Memory B cell (primary cell): ENCODE measurements around the gene SH3RF1.

Source experiments
- ATAC-seq: fragments of 150-1000 bp; cut with Tn5 transposase; 2 replicates; pipeline ENCODE4 v1.10.0; 2021; ENCODE audit warnings: low read depth, mild to moderate bottlenecking, moderate library complexity
- DNase-seq, 2 donors: peaks; one replicate each; pipeline ENCODE4 v3.0.0; 2022; ENCODE audit warnings: low spot score in 2 of 2
- H3K27ac Mint-ChIP-seq: one replicate; pipeline ENCODE4 v1.8.0; 2022; ENCODE audit warnings: mild to moderate bottlenecking, moderate library complexity, mixed read lengths
- H3K27me3 Mint-ChIP-seq: one replicate; pipeline ENCODE4 v1.8.0; 2022; ENCODE audit warnings: mixed read lengths
- H3K36me3 Mint-ChIP-seq: one replicate; pipeline ENCODE4 v1.8.0; 2022; ENCODE audit warnings: mild to moderate bottlenecking, mixed read lengths
- H3K4me1 Mint-ChIP-seq: one replicate; pipeline ENCODE4 v1.8.0; 2022; ENCODE audit warnings: mixed read lengths
- H3K4me3 Mint-ChIP-seq: one replicate; pipeline ENCODE4 v1.8.0; 2022; ENCODE audit warnings: mild to moderate bottlenecking, moderate library complexity, mixed read lengths
- H3K9me3 Mint-ChIP-seq: one replicate; pipeline ENCODE4 v1.8.0; 2022; ENCODE audit warnings: mixed read lengths

The SH3RF1 gene

GRCh38 chr4:169270810-169271691, at the start of gene SH3RF1:
TSS of gene SH3RF1 (minus strand) at chr4:169270956. CDS start at chr4:169269212, 1,744 bp downstream.
- ATAC-seq (peak; percentile 64), DNase-seq (peak; percentile 24 to 44)
- H3K9me3 Mint-ChIP-seq = no peaks in the 10 kb centered on the region
- H3K27ac Mint-ChIP-seq = peak within 1 kb of the TSS; percentile 31
- peaks cover under 1% of the 10 kb centered on the region for H3K36me3 Mint-ChIP-seq
- peak within 1 kb of the TSS; percentile 87 for H3K4me3 Mint-ChIP-seq
- H3K4me1 Mint-ChIP-seq = peaks cover 18% of the 10 kb centered on the region
- H3K27me3 Mint-ChIP-seq = no peaks in the 10 kb centered on the region

GRCh38 chr4:169315530-169316343, 45.0 kb upstream of the SH3RF1 start:
- Mint-ChIP-seq H3K36me3 (peaks cover 2% of the 10 kb centered on the region), H3K27ac (no peak overlapping the region), H3K4me3 (no peak overlapping the region), H3K27me3 (peaks cover 2% of the 10 kb centered on the region), H3K4me1 (no peaks in the 10 kb centered on the region), H3K9me3 (peaks cover 1% of the 10 kb centered on the region)
- ATAC-seq = no peak
- no peak for DNase-seq

GRCh38 chr4:169314906-169315305, 44.1 kb upstream of the SH3RF1 start:
- H3K4me3 Mint-ChIP-seq = no peak overlapping the region
- H3K27me3 Mint-ChIP-seq = peaks cover 2% of the 10 kb centered on the region
- no peak for ATAC-seq

GRCh38 chr4:169313732-169314131, 43.0 kb upstream of the SH3RF1 start:
- Mint-ChIP-seq H3K9me3 (no peaks in the 10 kb centered on the region), H3K27me3 (peaks cover 2% of the 10 kb centered on the region), H3K27ac (no peak overlapping the region), H3K4me3 (no peak overlapping the region), H3K36me3 (no peaks in the 10 kb centered on the region), H3K4me1 (no peaks in the 10 kb centered on the region)
- ATAC-seq (no peak), DNase-seq (no peak)

More at GRCh38 chr4:169314906-169315305, 44.1 kb upstream of the SH3RF1 start:
- peaks cover 1% of the 10 kb centered on the region for H3K9me3 Mint-ChIP-seq
- H3K27ac Mint-ChIP-seq = no peak overlapping the region
- H3K36me3 Mint-ChIP-seq = peaks cover 2% of the 10 kb centered on the region
- DNase-seq = no peak
- H3K4me1 Mint-ChIP-seq = no peaks in the 10 kb centered on the region

- Mint-ChIP-seq H3K9me3 (peaks cover 3% of the 10 kb centered on the region), H3K27ac (no peak overlapping the region), H3K27me3 (no peaks in the 10 kb centered on the region), H3K4me1 (no peaks in the 10 kb centered on the region), H3K4me3 (no peak overlapping the region), H3K36me3 (no peaks in the 10 kb centered on the region)
- DNase-seq (no peak), ATAC-seq (no peak)
Measured at GRCh38 chr4:169312690-169313422, 42.1 kb upstream of the SH3RF1 start.

- no peaks in the 10 kb centered on the region for H3K36me3 Mint-ChIP-seq
- DNase-seq (peak in 1 of 2 donors; percentile 13), ATAC-seq (peak; percentile 75)
- no peak overlapping the region for H3K27ac Mint-ChIP-seq
- no peaks in the 10 kb centered on the region for H3K4me1 Mint-ChIP-seq
- no peaks in the 10 kb centered on the region for H3K27me3 Mint-ChIP-seq
- H3K4me3 Mint-ChIP-seq = no peak overlapping the region
- peaks cover 3% of the 10 kb centered on the region for H3K9me3 Mint-ChIP-seq
Measured at GRCh38 chr4:169311643-169312365, 41.0 kb upstream of the SH3RF1 start.

- Mint-ChIP-seq H3K9me3 (peaks cover 3% of the 10 kb centered on the region), H3K27ac (no peak overlapping the region), H3K4me3 (no peak overlapping the region), H3K4me1 (peaks cover under 1% of the 10 kb centered on the region), H3K36me3 (no peaks in the 10 kb centered on the region), H3K27me3 (no peaks in the 10 kb centered on the region)
- ATAC-seq = no peak
- DNase-seq = no peak
Measured at GRCh38 chr4:169309326-169309967, 38.7 kb upstream of the SH3RF1 start.

GRCh38 chr4:169307576-169307975, 36.8 kb upstream of the SH3RF1 start:
- ATAC-seq = no peak
- H3K9me3 Mint-ChIP-seq = peaks cover 3% of the 10 kb centered on the region
- no peak overlapping the region for H3K4me3 Mint-ChIP-seq
- H3K27me3 Mint-ChIP-seq = no peaks in the 10 kb centered on the region
- no peak for DNase-seq
- no peak overlapping the region for H3K27ac Mint-ChIP-seq
- peaks cover 4% of the 10 kb centered on the region for H3K4me1 Mint-ChIP-seq
- no peaks in the 10 kb centered on the region for H3K36me3 Mint-ChIP-seq

GRCh38 chr4:169305651-169306050, 34.9 kb upstream of the SH3RF1 start:
- no peaks in the 10 kb centered on the region for H3K27me3 Mint-ChIP-seq
- H3K27ac Mint-ChIP-seq = no peak overlapping the region
- H3K4me1 Mint-ChIP-seq = peaks cover 4% of the 10 kb centered on the region
- H3K9me3 Mint-ChIP-seq = peaks cover 4% of the 10 kb centered on the region
- no peak overlapping the region for H3K4me3 Mint-ChIP-seq
- H3K36me3 Mint-ChIP-seq = no peaks in the 10 kb centered on the region
- no peak for ATAC-seq
- no peak for DNase-seq

GRCh38 chr4:169305173-169305572, 34.4 kb upstream of the SH3RF1 start:
- peaks cover 4% of the 10 kb centered on the region for H3K9me3 Mint-ChIP-seq
- DNase-seq (no peak), ATAC-seq (no peak)
- peaks cover 4% of the 10 kb centered on the region for H3K4me1 Mint-ChIP-seq
- no peaks in the 10 kb centered on the region for H3K27me3 Mint-ChIP-seq
- no peaks in the 10 kb centered on the region for H3K36me3 Mint-ChIP-seq
- no peak overlapping the region for H3K4me3 Mint-ChIP-seq
- H3K27ac Mint-ChIP-seq = no peak overlapping the region

- no peak overlapping the region for H3K27ac Mint-ChIP-seq
- H3K36me3 Mint-ChIP-seq = no peaks in the 10 kb centered on the region
- H3K27me3 Mint-ChIP-seq = no peaks in the 10 kb centered on the region
- H3K4me1 Mint-ChIP-seq = peaks cover 18% of the 10 kb centered on the region
- ATAC-seq (no peak), DNase-seq (no peak)
- H3K9me3 Mint-ChIP-seq = peaks cover under 1% of the 10 kb centered on the region
- no peak overlapping the region for H3K4me3 Mint-ChIP-seq
Measured at GRCh38 chr4:169295822-169296221, 25.1 kb upstream of the SH3RF1 start.

- Mint-ChIP-seq H3K4me3 (peak overlapping the region; percentile 62), H3K27me3 (no peaks in the 10 kb centered on the region), H3K27ac (no peak overlapping the region), H3K36me3 (no peaks in the 10 kb centered on the region), H3K4me1 (peaks cover 18% of the 10 kb centered on the region), H3K9me3 (no peaks in the 10 kb centered on the region)
- no peak for DNase-seq
- peak; percentile 90 for ATAC-seq
Measured at GRCh38 chr4:169293343-169294176, 22.8 kb upstream of the SH3RF1 start.
